ENCODE results near the gene CPT2.

Gene CPT2

DNA sequence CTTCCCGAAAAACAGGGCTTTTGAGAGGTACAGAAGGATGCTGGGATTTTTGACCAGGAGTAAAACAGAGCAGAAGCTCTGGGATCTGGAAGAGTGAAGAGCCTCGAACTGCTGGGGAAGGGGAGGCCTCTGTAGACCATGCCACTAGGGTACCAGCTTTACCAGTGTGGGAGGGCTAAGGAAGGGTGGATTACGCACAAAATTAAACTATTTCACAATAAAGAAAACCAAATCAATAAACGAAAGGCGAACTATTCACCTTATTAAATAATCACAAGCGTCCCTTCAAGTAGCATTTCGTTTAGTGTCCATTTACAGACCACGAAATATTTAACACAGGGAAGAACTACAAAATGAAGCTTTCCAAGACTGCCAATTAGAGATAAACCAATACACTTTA, 23.1 kb downstream of the CPT2 start:
- no peak for DNase-seq (ENCODE audit: low read depth)

GRCh38 chr1:53220171-53220961, 23.7 kb downstream of the CPT2 start, which contains the start of gene CZIB:
Gene CZIB, minus strand, starts transcription at chr1:53220634. Its CDS starts 59 bp downstream, at chr1:53220575.
- DNase-seq (ENCODE audit: low read depth) = peak; percentile 94

DNA sequence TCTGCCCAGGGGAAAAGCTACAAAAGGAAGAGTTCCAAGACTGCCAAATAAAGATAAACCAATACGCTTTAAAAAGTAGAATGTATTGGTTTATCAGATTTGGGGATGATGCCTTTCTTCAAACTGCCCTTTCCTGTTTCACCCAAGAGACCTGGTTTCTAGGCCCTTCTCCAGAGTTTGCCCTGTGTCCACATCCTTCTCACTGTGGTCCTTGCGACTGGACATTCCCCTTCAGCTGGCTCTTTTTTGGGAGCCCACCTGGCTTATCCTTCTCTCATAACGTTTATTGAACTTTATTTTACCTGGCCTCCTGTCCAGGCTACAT, 24.3 kb downstream of the CPT2 start:
- DNase-seq (ENCODE audit: low read depth) = no peak

DNA sequence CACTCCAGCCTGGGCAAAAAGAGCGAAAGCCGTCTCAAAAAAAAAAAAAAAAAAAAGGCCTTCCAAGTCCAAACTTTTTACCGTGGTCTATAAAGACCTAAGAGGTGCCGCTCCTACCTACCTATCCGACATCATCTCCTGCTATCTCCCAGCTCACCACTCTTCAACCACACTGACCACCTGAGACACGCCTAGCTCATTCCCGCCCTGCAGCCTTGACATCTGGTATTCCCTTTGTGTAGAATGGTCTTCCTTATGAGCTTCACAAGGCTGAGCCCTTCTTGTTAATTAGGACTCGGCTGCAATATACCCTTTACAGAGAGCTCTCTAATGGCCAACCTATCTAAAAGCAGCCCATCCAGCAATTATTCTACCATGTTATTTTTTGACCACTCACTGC, 41.0 kb downstream of the CPT2 start:
- DNase-seq (ENCODE audit: low read depth) = no peak

DNA sequence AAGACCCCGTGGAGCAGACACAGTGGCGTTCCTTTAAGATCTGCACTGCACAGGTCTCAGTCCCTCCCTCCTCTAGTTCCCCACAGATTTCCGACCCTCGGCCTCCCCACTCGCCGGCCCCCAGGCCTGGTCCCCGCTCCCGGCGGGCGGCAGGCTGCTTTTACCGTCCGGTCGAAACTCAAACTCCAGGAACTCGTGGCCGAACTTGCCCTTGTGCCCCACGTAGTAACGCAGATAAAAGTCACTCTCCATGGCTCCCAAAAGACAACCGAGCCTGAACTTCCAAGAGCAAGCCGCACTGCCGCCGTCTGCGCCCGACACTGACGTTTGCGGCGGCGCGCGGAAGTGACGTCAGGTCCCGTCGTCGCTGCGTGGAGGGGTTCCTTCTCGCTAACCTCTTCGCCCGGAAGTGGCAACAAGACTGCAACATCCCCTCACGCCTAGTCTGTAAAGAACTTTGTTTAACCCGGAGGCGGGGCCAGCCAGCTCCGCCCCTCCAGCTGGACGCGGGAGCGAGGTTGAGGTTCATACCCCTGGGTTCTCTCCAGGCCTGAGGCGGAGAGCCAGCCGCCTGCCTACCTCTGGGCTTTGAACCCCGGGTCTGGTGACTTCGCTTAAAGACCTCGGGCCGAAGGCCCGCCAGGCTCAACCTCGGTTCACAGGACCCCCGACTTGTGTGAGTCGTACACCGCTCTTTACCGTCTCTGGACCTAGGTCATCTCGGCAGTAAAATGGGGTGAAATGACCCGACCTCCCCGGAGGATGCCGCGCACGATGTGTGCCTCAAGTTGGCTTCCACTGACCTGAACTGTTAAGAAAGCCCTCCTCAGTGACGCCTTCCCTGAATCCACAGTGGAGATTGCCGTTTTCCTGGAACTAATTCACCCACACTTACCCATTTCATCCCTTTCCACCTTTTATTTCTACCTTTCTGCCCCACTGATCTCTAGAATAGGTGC, 41.9 kb downstream of the CPT2 start, which contains the start of gene MAGOH:
TSS of gene MAGOH (minus strand) at position 322 of the 959 bp plus-strand sequence. CDS start at position 252, 70 bp downstream.
- DNase-seq (ENCODE audit: low read depth) = peak; percentile 94

- DNase-seq (ENCODE audit: low read depth) = no peak
Observed at GRCh38 chr1:53241828-53242227, 45.2 kb downstream of the CPT2 start.

DNA sequence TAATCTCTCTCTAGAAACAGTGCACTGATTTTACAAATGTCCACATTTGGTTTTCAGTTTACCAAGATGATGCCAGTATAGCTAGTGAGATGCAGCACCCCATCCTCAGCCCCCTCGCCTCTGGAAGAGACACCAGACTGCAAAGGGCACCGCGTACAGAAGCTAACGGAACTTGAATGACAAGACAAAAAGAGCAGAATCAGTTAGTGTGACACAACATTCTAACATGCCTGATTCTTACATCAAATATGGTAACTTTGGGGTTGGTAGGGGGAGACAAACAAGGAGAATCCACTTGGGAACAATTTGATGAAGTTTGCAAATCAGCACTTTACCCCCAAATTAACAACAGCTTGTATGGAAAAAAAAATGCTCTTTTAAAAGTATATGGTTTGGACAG, 45.8 kb downstream of the CPT2 start:
- no peak for DNase-seq (ENCODE audit: low read depth)

DNA sequence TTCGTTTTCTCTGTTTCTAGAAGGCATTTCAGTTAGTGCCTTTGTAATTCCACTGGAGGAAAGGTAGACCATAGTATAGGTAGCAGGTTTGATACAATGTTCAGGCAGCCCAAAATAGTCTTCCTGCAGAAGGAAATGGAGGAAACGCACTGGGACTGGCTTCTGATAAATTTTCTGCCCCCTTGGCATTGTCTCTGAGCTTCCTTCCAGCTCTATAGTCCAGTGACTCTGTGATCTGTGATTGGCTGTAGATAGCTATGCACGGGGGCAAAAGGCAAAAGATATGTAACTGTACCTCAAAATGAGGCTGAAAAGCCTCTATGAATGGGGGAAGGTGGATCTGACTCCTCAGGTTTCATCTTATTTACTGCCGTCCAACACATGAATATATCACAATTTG, 47.5 kb downstream of the CPT2 start:
- no peak for DNase-seq (ENCODE audit: low read depth)

GRCh38 chr1:53246261-53247134, 49.9 kb downstream of the CPT2 start:
- no peak for DNase-seq (ENCODE audit: low read depth)

- DNase-seq (ENCODE audit: low read depth) = no peak
Observed at GRCh38 chr1:53249706-53250105, 53.1 kb downstream of the CPT2 start.

GRCh38 chr1:53250325-53250724, 53.7 kb downstream of the CPT2 start:
- DNase-seq (ENCODE audit: low read depth) = no peak

GRCh38 chr1:53254011-53254640, 57.5 kb downstream of the CPT2 start:
- no peak for DNase-seq (ENCODE audit: low read depth)

GRCh38 chr1:53255031-53255430, 58.4 kb downstream of the CPT2 start:
- no peak for DNase-seq (ENCODE audit: low read depth)

GRCh38 chr1:53256511-53257453, 60.2 kb downstream of the CPT2 start:
- DNase-seq (ENCODE audit: low read depth) = no peak

GRCh38 chr1:53257454-53258081, 60.9 kb downstream of the CPT2 start:
- no peak for DNase-seq (ENCODE audit: low read depth)

DNA sequence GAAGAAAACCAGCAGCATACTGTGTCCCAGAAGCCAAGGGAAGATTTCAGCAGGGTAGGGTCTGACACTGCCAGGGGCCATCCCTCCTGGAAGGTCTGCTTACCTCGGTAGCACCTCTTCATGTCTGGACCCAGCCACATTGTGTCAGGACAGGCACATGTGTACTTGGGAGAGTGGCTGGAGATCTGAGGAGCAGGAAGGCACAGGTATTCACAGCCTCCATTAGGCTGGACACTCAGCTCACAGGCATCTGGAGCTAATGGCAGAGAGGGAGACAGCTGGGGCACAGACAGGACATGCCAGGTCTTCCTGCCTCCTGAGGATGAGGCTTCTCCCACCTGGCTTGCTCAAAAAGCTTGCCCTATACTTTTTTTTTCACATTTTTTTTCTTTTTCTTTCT, 61.6 kb downstream of the CPT2 start:
- DNase-seq (ENCODE audit: low read depth) = no peak

DNA sequence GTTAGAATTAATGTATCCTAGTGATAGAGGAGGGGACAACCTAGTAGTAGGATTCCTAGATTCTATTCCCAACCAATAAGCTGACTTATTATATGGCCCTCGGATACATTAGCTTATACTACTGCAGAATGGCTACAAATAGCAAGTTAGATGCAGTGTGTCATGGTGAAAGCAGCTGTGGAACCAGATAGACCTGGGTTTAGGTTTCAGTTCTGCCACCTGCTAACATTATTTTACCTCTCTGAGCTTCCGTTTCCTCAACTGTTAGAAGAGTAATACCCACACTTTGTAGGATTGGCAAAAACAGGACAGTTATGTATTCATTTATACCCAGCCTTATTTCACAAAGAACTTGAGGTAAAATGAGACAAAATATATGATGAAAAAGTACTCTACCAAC, 63.3 kb downstream of the CPT2 start:
- no peak for DNase-seq (ENCODE audit: low read depth)

GRCh38 chr1:53260631-53261247, 64.1 kb downstream of the CPT2 start:
- DNase-seq (ENCODE audit: low read depth) = no peak

- DNase-seq (ENCODE audit: low read depth) = no peak
Observed at GRCh38 chr1:53262000-53262399, 65.4 kb downstream of the CPT2 start.

Measured in activated T-cell treated with anti-CD3 and anti-CD28 coated beads for 48 hours (primary cell).